ENCODE measurements around the gene CCDC178.

The CCDC178 gene

GRCh38 chr18:32909798-32910561, 530.5 kb downstream of the CCDC178 start:
- DNase-seq, result no peak

- no peak for DNase-seq
Measured at GRCh38 chr18:32908424-32908805, 532.1 kb downstream of the CCDC178 start.

GRCh38 chr18:32907648-32908423, 532.7 kb downstream of the CCDC178 start:
- no peak for DNase-seq

- DNase-seq, result no peak
Measured at GRCh38 chr18:32907311-32907585, 533.3 kb downstream of the CCDC178 start.

- no peak for DNase-seq
Measured at GRCh38 chr18:32906506-32907310, 533.8 kb downstream of the CCDC178 start.

- DNase-seq, result no peak
Measured at GRCh38 chr18:32905651-32906050, 534.9 kb downstream of the CCDC178 start.

- no peak for DNase-seq
Measured at GRCh38 chr18:32902568-32903330, 537.8 kb downstream of the CCDC178 start.

GRCh38 chr18:32899819-32900218, 540.7 kb downstream of the CCDC178 start:
- DNase-seq, result no peak

- no peak for DNase-seq
Measured at GRCh38 chr18:32896776-32897547, 543.6 kb downstream of the CCDC178 start.

- DNase-seq, result no peak
Measured at GRCh38 chr18:32893915-32894314, 546.6 kb downstream of the CCDC178 start.

GRCh38 chr18:32891797-32892196, 548.7 kb downstream of the CCDC178 start:
- DNase-seq, result no peak

- DNase-seq, result no peak
Measured at GRCh38 chr18:32891130-32891529, 549.4 kb downstream of the CCDC178 start.

- no peak for DNase-seq
Measured at GRCh38 chr18:32889615-32890593, 550.6 kb downstream of the CCDC178 start.

GRCh38 chr18:32888306-32888705, 552.2 kb downstream of the CCDC178 start:
- DNase-seq, result no peak

Measured in SIG-M5 (cell line).